ENCODE data around the gene SGK1.

GRCh38 chr6:134347885-134348805, 30.2 kb upstream of the SGK1 start:
- TF ChIP-seq FOXP1 (CRISPR knock-in tag; IDR thresholded peaks at IDR 0.05; ENCODE audit: borderline replicate concordance) = no peak
- TF ChIP-seq, protein P1, sequence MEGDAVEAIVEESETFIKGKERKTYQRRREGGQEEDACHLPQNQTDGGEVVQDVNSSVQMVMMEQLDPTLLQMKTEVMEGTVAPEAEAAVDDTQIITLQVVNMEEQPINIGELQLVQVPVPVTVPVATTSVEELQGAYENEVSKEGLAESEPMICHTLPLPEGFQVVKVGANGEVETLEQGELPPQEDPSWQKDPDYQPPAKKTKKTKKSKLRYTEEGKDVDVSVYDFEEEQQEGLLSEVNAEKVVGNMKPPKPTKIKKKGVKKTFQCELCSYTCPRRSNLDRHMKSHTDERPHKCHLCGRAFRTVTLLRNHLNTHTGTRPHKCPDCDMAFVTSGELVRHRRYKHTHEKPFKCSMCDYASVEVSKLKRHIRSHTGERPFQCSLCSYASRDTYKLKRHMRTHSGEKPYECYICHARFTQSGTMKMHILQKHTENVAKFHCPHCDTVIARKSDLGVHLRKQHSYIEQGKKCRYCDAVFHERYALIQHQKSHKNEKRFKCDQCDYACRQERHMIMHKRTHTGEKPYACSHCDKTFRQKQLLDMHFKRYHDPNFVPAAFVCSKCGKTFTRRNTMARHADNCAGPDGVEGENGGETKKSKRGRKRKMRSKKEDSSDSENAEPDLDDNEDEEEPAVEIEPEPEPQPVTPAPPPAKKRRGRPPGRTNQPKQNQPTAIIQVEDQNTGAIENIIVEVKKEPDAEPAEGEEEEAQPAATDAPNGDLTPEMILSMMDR (IDR thresholded peaks at IDR 0.05) = no peak
- TF ChIP-seq ZNF232 (CRISPR knock-in tag; IDR thresholded peaks at IDR 0.05) = no peak
- TF ChIP-seq NR3C1 (CRISPR knock-in tag; conservative IDR thresholded peaks at IDR 0.05; ENCODE audit: low read depth) = no peak
- no peak for TF ChIP-seq IRF2 (CRISPR knock-in tag; IDR thresholded peaks at IDR 0.05; ENCODE audit: borderline replicate concordance, low read depth)
- TF ChIP-seq, protein P2, sequence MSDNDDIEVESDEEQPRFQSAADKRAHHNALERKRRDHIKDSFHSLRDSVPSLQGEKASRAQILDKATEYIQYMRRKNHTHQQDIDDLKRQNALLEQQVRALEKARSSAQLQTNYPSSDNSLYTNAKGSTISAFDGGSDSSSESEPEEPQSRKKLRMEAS (CRISPR knock-in tag; IDR thresholded peaks at IDR 0.05) = no peak
- no peak for TF ChIP-seq ZBTB43 (CRISPR knock-in tag; IDR thresholded peaks at IDR 0.05)
- no peak for TF ChIP-seq CREB1 (CRISPR knock-in tag; IDR thresholded peaks at IDR 0.05)
- TF ChIP-seq HMGXB4 (CRISPR knock-in tag; IDR thresholded peaks at IDR 0.05) = no peak
- no peak for TF ChIP-seq NR2C2 (CRISPR knock-in tag; IDR thresholded peaks at IDR 0.05)
